Measurements from ENCODE around the gene MS4A4E. TPM values are rescaled to one million over a fixed set of nuclear protein-coding genes. Genes with fewer than 3 reads are reported as not detected.

Gene MS4A4E
- total and polyA plus RNA-seq, 2 of the 8 experiments (the other 6 are each of a cell fraction or from before 2014, with no cell fraction given), result not detected

DNA sequence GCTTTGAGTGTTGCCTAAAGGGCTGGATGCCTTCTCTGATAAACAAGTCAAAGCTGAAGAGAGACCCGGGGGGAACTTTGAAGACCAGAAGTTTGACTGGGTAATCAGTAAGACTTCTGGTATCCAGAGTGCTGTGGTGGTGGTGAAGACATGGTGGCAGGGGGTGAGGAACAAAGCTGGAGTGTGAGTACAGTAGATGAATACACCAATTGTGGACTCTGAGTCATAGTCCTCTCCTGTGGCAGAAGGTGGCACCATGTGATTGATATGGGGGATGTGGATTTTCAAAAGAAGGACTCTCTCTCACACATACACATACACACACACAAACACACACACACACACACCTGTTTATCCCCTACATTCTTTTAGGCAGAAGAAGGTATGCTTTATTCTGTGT, 72.4 kb downstream of the MS4A4E start:
- CTCF ChIA-PET (ENCODE audit: partially characterized antibody), result interaction anchor here (1.9 kb wide), 1 partner anchor 9 kb away, joined by 7 read pairs; no protein-coding TSS in a partner anchor
- Histone ChIP-seq H3K27ac (ENCODE audit: low read depth, low read length) (no peak overlapping the region), H3K4me1 (replicated peaks in 1 of 4; ENCODE audit: control insufficient read depth in 3 of 4, insufficient read depth in 4 of 4, low read length in 3 of 4) (no peaks in the 10 kb centered on the region; a peak in 1 of 7 replicates), H4K8ac (ENCODE audit: extremely low read depth, insufficient read depth, low read length) (no peak overlapping the region), H3K18ac (ENCODE audit: extremely low read depth, low read length) (no peak overlapping the region), H2AFZ (ENCODE audit: low read length) (no peak overlapping the region), H3K23ac (ENCODE audit: insufficient read length) (no peak overlapping the region), H4K91ac (replicated peaks; ENCODE audit: insufficient read length, low read length) (no peak overlapping the region), H3K23me2 (ENCODE audit: low read depth, low read length) (no peaks in the 10 kb centered on the region), H3K27me3 (replicated peaks in 1 of 4; ENCODE audit: control insufficient read depth in 3 of 4, extremely low read depth in 1 of 4, insufficient read depth in 3 of 4, low read length in 3 of 4) (no peaks in the 10 kb centered on the region), H4K20me1 (replicated peaks in 1 of 2; ENCODE audit: control insufficient read depth in 1 of 2, insufficient read depth in 2 of 2, low read length in 2 of 2) (no peaks in the 10 kb centered on the region), H2BK15ac (ENCODE audit: low read length) (no peak overlapping the region), H3K9me3 (ENCODE audit: insufficient read depth in 2 of 2, low read depth in 1 of 2, low read length in 1 of 2) (peaks cover 21 to 29% of the 10 kb centered on the region in 2 experiments), H3K9ac (replicated peaks in 1 of 4; ENCODE audit: extremely low read depth in 1 of 4, low read depth in 3 of 4, low read length in 3 of 4) (no peak overlapping the region), H2BK120ac (replicated peaks; ENCODE audit: low read depth, low read length) (no peak overlapping the region), H3K4ac (replicated peaks; ENCODE audit: insufficient read length, low read depth, low read length) (no peak overlapping the region), H3K56ac (replicated peaks; ENCODE audit: insufficient read length, low read depth, low read length) (no peak overlapping the region), H2BK5ac (ENCODE audit: low read depth, low read length) (no peak overlapping the region), H3K4me2 (ENCODE audit: insufficient read depth in 1 of 2, low read depth in 2 of 2, low read length in 2 of 2) (no peak overlapping the region), H3K79me2 (ENCODE audit: control insufficient read depth in 1 of 2, insufficient read depth in 2 of 2, low read length in 2 of 2) (no peaks in the 10 kb centered on the region), H3K4me3 (ENCODE audit: extremely low read depth in 1 of 4, insufficient read depth in 2 of 4, low read depth in 3 of 4, low read length in 4 of 4) (no peak overlapping the region), H3K36me3 (ENCODE audit: control insufficient read depth in 2 of 4, insufficient read depth in 4 of 4, low read length in 3 of 4) (no peaks in the 10 kb centered on the region), H2BK20ac (ENCODE audit: low read length) (no peak overlapping the region), H3K79me1 (ENCODE audit: low read depth, low read length) (no peaks in the 10 kb centered on the region), H2BK12ac (ENCODE audit: low read depth, low read length) (no peak overlapping the region), H3K14ac (ENCODE audit: insufficient read length) (no peak overlapping the region), H2AK5ac (ENCODE audit: low read depth, low read length) (no peak overlapping the region), H4K5ac (ENCODE audit: insufficient read length, low read depth, low read length) (no peak overlapping the region)
- 92% methylated on average over 1 of the region's 1 CpG; no CpG with 5 or more reads in 1 of the 2 experiments for WGBS, 2 experiments (ENCODE audit: extremely low coverage in 1 of 2, insufficient coverage in 1 of 2, insufficient read length in 1 of 2, insufficient replicate concordance in 2 of 2, low coverage in 1 of 2, low lambda C conversion rate in 2 of 2, missing lambda C conversion rate in 1 of 2)
- POLR2A ChIA-PET (ENCODE audit: partially characterized antibody), result no interaction called here
- FAIRE-seq (no peak), DNase-seq (ENCODE audit: low read depth in 1 of 2, low spot score in 2 of 2) (no peak)
- no peak for TF ChIP-seq CBX8 (IDR thresholded peaks at IDR 0.05; ENCODE audit: borderline replicate concordance, low read depth, low read length)
- TF ChIP-seq KDM1A (IDR thresholded peaks at IDR 0.05; ENCODE audit: borderline replicate concordance, low read length), result no peak
- no peak for TF ChIP-seq HDAC6 (IDR thresholded peaks at IDR 0.05; ENCODE audit: low read depth, low read length)
- no peak for TF ChIP-seq BACH1 (IDR thresholded peaks at IDR 0.05; ENCODE audit: low read length)
- no peak for TF ChIP-seq TAF7 (optimal IDR thresholded peaks at IDR 0.05; ENCODE audit: borderline replicate concordance, low read depth, low read length)
- TF ChIP-seq RBBP5 (IDR thresholded peaks at IDR 0.05; ENCODE audit: borderline replicate concordance, low read depth, low read length), result no peak
- no peak for TF ChIP-seq TAF1 (IDR thresholded peaks at IDR 0.05; ENCODE audit: low read depth, low read length)
- TF ChIP-seq SP2 (IDR thresholded peaks at IDR 0.05; ENCODE audit: low read length), result no peak
- TF ChIP-seq, protein P1, sequence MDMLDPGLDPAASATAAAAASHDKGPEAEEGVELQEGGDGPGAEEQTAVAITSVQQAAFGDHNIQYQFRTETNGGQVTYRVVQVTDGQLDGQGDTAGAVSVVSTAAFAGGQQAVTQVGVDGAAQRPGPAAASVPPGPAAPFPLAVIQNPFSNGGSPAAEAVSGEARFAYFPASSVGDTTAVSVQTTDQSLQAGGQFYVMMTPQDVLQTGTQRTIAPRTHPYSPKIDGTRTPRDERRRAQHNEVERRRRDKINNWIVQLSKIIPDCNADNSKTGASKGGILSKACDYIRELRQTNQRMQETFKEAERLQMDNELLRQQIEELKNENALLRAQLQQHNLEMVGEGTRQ (IDR thresholded peaks at IDR 0.05; ENCODE audit: low read length), result no peak
- TF ChIP-seq CTBP2 (IDR thresholded peaks at IDR 0.05; ENCODE audit: borderline replicate concordance, insufficient read depth, insufficient read length, low read length), result no peak
- no peak for TF ChIP-seq JUN (IDR thresholded peaks at IDR 0.05; ENCODE audit: low read depth, low read length)
- TF ChIP-seq BCL11A (IDR thresholded peaks at IDR 0.05; ENCODE audit: low read depth in 2 of 2, low read length in 2 of 2), result no peak
- no peak for TF ChIP-seq SIX5 (IDR thresholded peaks at IDR 0.05; ENCODE audit: low read depth, low read length)
- no peak for TF ChIP-seq EZH2 (IDR thresholded peaks at IDR 0.05; ENCODE audit: low read depth, low read length, severe bottlenecking)
